ENCODE data around the gene PDE6D.
A peak's percentile ranks its signal among the peaks of the same experiment; 100 is the strongest.

PDE6D gene

DNA sequence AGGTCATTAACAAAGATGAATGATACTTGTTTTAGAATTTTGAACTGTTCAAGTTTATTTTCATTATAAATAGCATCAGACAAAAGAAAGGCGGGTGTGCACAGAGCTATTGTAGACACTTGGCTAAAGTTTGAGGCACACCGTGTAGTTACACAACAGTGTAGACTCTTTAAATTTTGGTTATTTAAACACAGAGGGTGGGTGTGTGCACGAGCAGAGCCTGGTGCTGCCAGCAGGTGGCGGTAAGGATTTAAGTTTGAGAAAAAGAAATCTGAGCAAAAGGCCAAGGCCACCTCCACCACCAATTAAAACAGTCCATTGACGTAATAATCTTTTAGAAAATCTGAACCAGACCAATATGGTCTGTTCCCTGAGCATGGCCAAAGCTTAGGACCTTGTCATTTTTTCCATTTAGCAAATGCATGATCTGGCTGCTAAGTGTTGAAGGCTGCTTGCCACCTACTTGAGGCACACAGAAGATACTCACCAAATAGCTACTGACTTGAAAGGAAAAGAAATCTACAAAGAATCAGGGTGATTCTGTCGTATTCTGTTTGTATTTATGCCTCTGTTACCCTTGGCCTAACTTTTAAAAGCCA lies 19.5 kb upstream of the PDE6D start:
- Histone ChIP-seq H3K9ac (ENCODE audit: low read length) (peak overlapping the region; percentile 27), H3K27ac (ENCODE audit: low read length, poor library complexity, severe bottlenecking) (no peak overlapping the region), H3K4ac (ENCODE audit: low read depth in 1 of 2, low read length in 2 of 2) (no peak overlapping the region), H4K8ac (ENCODE audit: low read length) (no peak overlapping the region), H3K4me3 (ENCODE audit: insufficient read depth in 1 of 2, low read depth in 1 of 2, low read length in 2 of 2) (no peak overlapping the region), H2BK15ac (ENCODE audit: low read depth, poor library complexity, severe bottlenecking) (no peak overlapping the region), H3K23ac (ENCODE audit: low read length in 2 of 2) (no peak overlapping the region), H3K36me3 (ENCODE audit: control insufficient read depth in 1 of 2, insufficient read depth in 2 of 2, low read depth in 1 of 2, low read length in 2 of 2) (peaks cover 37 to 65% of the 10 kb centered on the region in 2 experiments), H3K9me3 (ENCODE audit: control insufficient read depth, low read length) (no peaks in the 10 kb centered on the region), H3K14ac (ENCODE audit: low read length in 2 of 2) (no peak overlapping the region), H3K79me1 (replicated peaks; ENCODE audit: low read length, poor library complexity, severe bottlenecking) (peaks cover 44% of the 10 kb centered on the region), H2BK5ac (ENCODE audit: low read depth, low read length, poor library complexity, severe bottlenecking) (no peak overlapping the region), H3K27me3 (ENCODE audit: control insufficient read depth in 1 of 2, insufficient read depth in 1 of 2, low read length in 2 of 2) (no peaks in the 10 kb centered on the region), H3K4me2 (ENCODE audit: low read length, poor library complexity, severe bottlenecking) (no peak overlapping the region), H3K18ac (ENCODE audit: low read depth in 1 of 2, low read length in 2 of 2) (no peak overlapping the region), H2BK12ac (ENCODE audit: low read length in 2 of 2) (no peak overlapping the region), H2AK5ac (ENCODE audit: low read length, severe bottlenecking) (no peak overlapping the region), H2BK120ac (ENCODE audit: low read depth, low read length) (no peak overlapping the region), H3K4me1 (ENCODE audit: control insufficient read depth, insufficient read depth, low read depth, low read length) (peaks cover 5% of the 10 kb centered on the region), H2AFZ (ENCODE audit: low read depth, low read length) (no peak overlapping the region), H4K91ac (ENCODE audit: low read length) (no peak overlapping the region)
- DNase-seq, result peak; percentile 41
- WGBS, result 84% methylated on average over 3 of the region's 6 CpGs

DNA sequence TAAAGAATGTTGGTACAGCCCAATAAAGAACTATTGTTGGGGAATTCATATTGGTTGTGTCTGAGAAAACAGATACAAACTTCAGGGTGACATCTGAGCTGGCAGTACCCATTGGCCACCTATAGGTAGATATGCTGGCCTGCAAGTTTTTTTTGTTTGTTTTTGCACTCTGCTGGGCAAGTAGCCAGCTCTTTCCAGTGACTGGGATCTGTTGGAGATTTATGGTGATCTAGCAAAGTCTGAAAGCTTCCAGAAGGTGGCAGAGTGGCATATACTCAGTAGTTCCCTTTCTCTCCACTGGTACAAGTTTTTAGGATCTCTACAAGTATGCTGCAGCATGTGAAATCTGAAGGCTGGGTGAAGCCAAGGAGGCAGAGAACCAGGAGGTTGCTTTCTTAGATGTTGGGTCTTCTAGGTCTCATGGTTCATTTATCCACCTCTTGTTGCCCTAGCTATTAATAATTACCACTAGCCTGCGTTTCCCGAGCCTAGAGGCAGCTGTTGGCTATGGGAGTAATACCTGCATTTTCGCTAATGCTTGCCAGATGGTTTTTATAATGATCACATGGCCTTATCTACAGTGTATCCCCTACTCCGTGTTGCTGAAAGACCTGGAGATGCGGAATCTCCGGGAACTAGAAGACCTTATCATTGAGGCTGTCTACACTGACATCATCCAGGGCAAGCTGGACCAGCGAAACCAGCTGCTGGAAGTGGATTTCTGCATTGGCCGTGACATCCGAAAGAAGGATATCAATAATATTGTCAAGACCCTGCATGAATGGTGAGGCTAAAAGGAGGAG lies 14.6 kb upstream of the PDE6D start:
- peak overlapping the region; percentile 20 for H3K27ac ChIP-seq (ENCODE audit: low read length, poor library complexity, severe bottlenecking)
- H3K23ac ChIP-seq (ENCODE audit: low read length in 2 of 2), result no peak overlapping the region
- H2AFZ ChIP-seq (ENCODE audit: low read depth, low read length), result no peak overlapping the region
- H2BK5ac ChIP-seq (ENCODE audit: low read depth, low read length, poor library complexity, severe bottlenecking), result no peak overlapping the region
- H3K79me1 ChIP-seq (replicated peaks; ENCODE audit: low read length, poor library complexity, severe bottlenecking), result peaks cover 35% of the 10 kb centered on the region
- H3K4me2 ChIP-seq (ENCODE audit: low read length, poor library complexity, severe bottlenecking), result no peak overlapping the region
- H3K9ac ChIP-seq (ENCODE audit: low read length), result no peak overlapping the region
- no peak overlapping the region for H3K4me3 ChIP-seq (ENCODE audit: insufficient read depth in 1 of 2, low read depth in 1 of 2, low read length in 2 of 2)
- H2AK5ac ChIP-seq (ENCODE audit: low read length, severe bottlenecking), result peak overlapping the region; percentile 13
- WGBS, result 96% methylated on average over 9 of the region's 9 CpGs
- no peak overlapping the region for H2BK15ac ChIP-seq (ENCODE audit: low read depth, poor library complexity, severe bottlenecking)
- H3K36me3 ChIP-seq (ENCODE audit: control insufficient read depth in 1 of 2, insufficient read depth in 2 of 2, low read depth in 1 of 2, low read length in 2 of 2), result peaks cover 27 to 75% of the 10 kb centered on the region in 2 experiments
- peaks cover 5% of the 10 kb centered on the region for H3K4me1 ChIP-seq (ENCODE audit: control insufficient read depth, insufficient read depth, low read depth, low read length)
- H3K14ac ChIP-seq (ENCODE audit: low read length in 2 of 2), result no peak overlapping the region
- no peak overlapping the region for H3K4ac ChIP-seq (ENCODE audit: low read depth in 1 of 2, low read length in 2 of 2)
- no peak overlapping the region for H2BK120ac ChIP-seq (ENCODE audit: low read depth, low read length)
- H4K91ac ChIP-seq (ENCODE audit: low read length), result no peak overlapping the region
- H2BK12ac ChIP-seq (ENCODE audit: low read length in 2 of 2), result no peak overlapping the region
- no peak overlapping the region for H4K8ac ChIP-seq (ENCODE audit: low read length)
- H3K27me3 ChIP-seq (ENCODE audit: control insufficient read depth in 1 of 2, insufficient read depth in 1 of 2, low read length in 2 of 2), result no peaks in the 10 kb centered on the region
- no peak overlapping the region for H3K18ac ChIP-seq (ENCODE audit: low read depth in 1 of 2, low read length in 2 of 2)
- DNase-seq, result peak; percentile 68
- no peaks in the 10 kb centered on the region for H3K9me3 ChIP-seq (ENCODE audit: control insufficient read depth, low read length)

DNA sequence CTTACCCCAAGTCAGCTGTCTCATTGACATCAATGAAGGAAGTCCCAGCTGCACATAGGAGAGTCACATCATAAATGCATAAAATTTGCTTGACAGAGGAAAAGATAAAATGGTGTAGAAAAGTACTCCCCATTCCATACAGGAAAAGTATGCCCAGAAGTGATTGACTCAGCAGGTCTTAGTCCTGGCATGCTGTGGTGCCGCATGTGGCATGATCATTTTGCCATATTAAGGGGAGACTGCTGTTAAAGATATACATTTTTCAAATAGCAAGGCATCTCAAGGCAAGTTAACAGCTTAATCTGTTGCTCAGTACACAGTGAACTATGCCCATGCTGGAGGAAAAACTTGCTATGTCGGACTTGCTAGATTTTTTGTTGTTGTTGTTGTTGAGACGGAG lies 13.3 kb upstream of the PDE6D start:
- Histone ChIP-seq H3K9me3 (ENCODE audit: control insufficient read depth, low read length) (no peaks in the 10 kb centered on the region), H3K9ac (ENCODE audit: low read length) (peak overlapping the region; percentile 5), H3K4me2 (ENCODE audit: low read length, poor library complexity, severe bottlenecking) (no peak overlapping the region), H3K79me1 (replicated peaks; ENCODE audit: low read length, poor library complexity, severe bottlenecking) (peaks cover 38% of the 10 kb centered on the region), H2BK12ac (ENCODE audit: low read length in 2 of 2) (no peak overlapping the region), H3K27ac (ENCODE audit: low read length, poor library complexity, severe bottlenecking) (no peak overlapping the region), H3K4ac (ENCODE audit: low read depth in 1 of 2, low read length in 2 of 2) (no peak overlapping the region), H2AFZ (ENCODE audit: low read depth, low read length) (no peak overlapping the region), H3K27me3 (ENCODE audit: control insufficient read depth in 1 of 2, insufficient read depth in 1 of 2, low read length in 2 of 2) (no peaks in the 10 kb centered on the region), H2BK120ac (ENCODE audit: low read depth, low read length) (no peak overlapping the region), H3K23ac (ENCODE audit: low read length in 2 of 2) (no peak overlapping the region), H3K4me3 (ENCODE audit: insufficient read depth in 1 of 2, low read depth in 1 of 2, low read length in 2 of 2) (no peak overlapping the region), H4K91ac (ENCODE audit: low read length) (no peak overlapping the region), H2BK15ac (ENCODE audit: low read depth, poor library complexity, severe bottlenecking) (no peak overlapping the region), H3K18ac (ENCODE audit: low read depth in 1 of 2, low read length in 2 of 2) (no peak overlapping the region), H2BK5ac (ENCODE audit: low read depth, low read length, poor library complexity, severe bottlenecking) (no peak overlapping the region), H3K36me3 (ENCODE audit: control insufficient read depth in 1 of 2, insufficient read depth in 2 of 2, low read depth in 1 of 2, low read length in 2 of 2) (peaks cover 27 to 72% of the 10 kb centered on the region in 2 experiments), H2AK5ac (ENCODE audit: low read length, severe bottlenecking) (no peak overlapping the region), H3K14ac (ENCODE audit: low read length in 2 of 2) (no peak overlapping the region), H4K8ac (ENCODE audit: low read length) (no peak overlapping the region), H3K4me1 (ENCODE audit: control insufficient read depth, insufficient read depth, low read depth, low read length) (peaks cover 5% of the 10 kb centered on the region)
- WGBS, result 100% methylated on average over 3 of the region's 3 CpGs
- no peak for DNase-seq

DNA sequence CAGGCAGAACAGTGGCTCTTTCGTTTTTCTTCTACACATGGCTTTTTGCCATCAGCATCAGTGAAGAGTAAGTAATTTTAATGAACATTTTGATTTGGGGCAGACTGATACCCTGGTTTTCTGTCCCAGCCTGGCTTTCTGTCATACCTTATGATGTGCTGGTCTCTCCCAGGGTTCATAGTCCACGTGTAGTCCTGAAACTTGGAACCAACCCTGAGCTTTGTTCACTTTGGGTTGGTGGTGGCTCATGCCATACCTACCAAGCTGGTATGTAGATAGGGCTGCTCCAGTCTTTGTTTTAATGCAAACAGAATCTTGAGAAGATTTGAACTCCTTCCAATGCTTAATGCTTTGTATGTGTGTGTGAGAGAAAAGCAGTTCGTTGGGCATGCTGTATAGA lies 10.0 kb upstream of the PDE6D start:
- DNase-seq, result no peak
- H3K9ac ChIP-seq (ENCODE audit: low read length), result no peak overlapping the region
- H3K36me3 ChIP-seq (ENCODE audit: control insufficient read depth in 1 of 2, insufficient read depth in 2 of 2, low read depth in 1 of 2, low read length in 2 of 2), result peaks cover 14 to 56% of the 10 kb centered on the region in 2 experiments
- H3K18ac ChIP-seq (ENCODE audit: low read depth in 1 of 2, low read length in 2 of 2), result no peak overlapping the region
- no peak overlapping the region for H2BK120ac ChIP-seq (ENCODE audit: low read depth, low read length)
- WGBS, result 94% methylated on average over 3 of the region's 3 CpGs
- H3K27me3 ChIP-seq (ENCODE audit: control insufficient read depth in 1 of 2, insufficient read depth in 1 of 2, low read length in 2 of 2), result no peaks in the 10 kb centered on the region
- H2AK5ac ChIP-seq (ENCODE audit: low read length, severe bottlenecking), result no peak overlapping the region
- H2BK5ac ChIP-seq (ENCODE audit: low read depth, low read length, poor library complexity, severe bottlenecking), result no peak overlapping the region
- peaks cover 3% of the 10 kb centered on the region for H3K4me1 ChIP-seq (ENCODE audit: control insufficient read depth, insufficient read depth, low read depth, low read length)
- H3K4me2 ChIP-seq (ENCODE audit: low read length, poor library complexity, severe bottlenecking), result no peak overlapping the region
- H2AFZ ChIP-seq (ENCODE audit: low read depth, low read length), result no peak overlapping the region
- H3K14ac ChIP-seq (ENCODE audit: low read length in 2 of 2), result no peak overlapping the region
- H3K4me3 ChIP-seq (ENCODE audit: insufficient read depth in 1 of 2, low read depth in 1 of 2, low read length in 2 of 2), result no peak overlapping the region
- no peak overlapping the region for H4K8ac ChIP-seq (ENCODE audit: low read length)
- no peak overlapping the region for H3K23ac ChIP-seq (ENCODE audit: low read length in 2 of 2)
- no peak overlapping the region for H3K27ac ChIP-seq (ENCODE audit: low read length, poor library complexity, severe bottlenecking)
- H3K79me1 ChIP-seq (replicated peaks; ENCODE audit: low read length, poor library complexity, severe bottlenecking), result peaks cover 19% of the 10 kb centered on the region
- H2BK12ac ChIP-seq (ENCODE audit: low read length in 2 of 2), result no peak overlapping the region
- H4K91ac ChIP-seq (ENCODE audit: low read length), result no peak overlapping the region
- no peaks in the 10 kb centered on the region for H3K9me3 ChIP-seq (ENCODE audit: control insufficient read depth, low read length)
- H3K4ac ChIP-seq (ENCODE audit: low read depth in 1 of 2, low read length in 2 of 2), result no peak overlapping the region
- H2BK15ac ChIP-seq (ENCODE audit: low read depth, poor library complexity, severe bottlenecking), result no peak overlapping the region

All from mesenchymal stem cell (in vitro differentiated cells and primary cell).